ENCODE data around the gene PTPRQ.

The PTPRQ gene

GRCh38 chr12:80602455-80602854 lies 158.4 kb downstream of the PTPRQ start:
- no peak for DNase-seq (ENCODE audit: low read depth)
- no peak for TF ChIP-seq CTCF (IDR thresholded peaks at IDR 0.05; ENCODE audit: insufficient read depth, low read depth, low read length, missing control alignments)
- H3K4me3 ChIP-seq (ENCODE audit: low read depth, low read length) = no peak overlapping the region

- no peak overlapping the region for H3K4me3 ChIP-seq (ENCODE audit: low read depth, low read length)
- TF ChIP-seq CTCF (IDR thresholded peaks at IDR 0.05; ENCODE audit: insufficient read depth, low read depth, low read length, missing control alignments) = no peak
- no peak for DNase-seq (ENCODE audit: low read depth)
Observed at GRCh38 chr12:80607361-80608135, 163.5 kb downstream of the PTPRQ start.

- TF ChIP-seq CTCF (IDR thresholded peaks at IDR 0.05; ENCODE audit: insufficient read depth, low read depth, low read length, missing control alignments) = no peak
- H3K4me3 ChIP-seq (ENCODE audit: low read depth, low read length) = no peak overlapping the region
- no peak for DNase-seq (ENCODE audit: low read depth)
Observed at GRCh38 chr12:80617733-80618132, 173.7 kb downstream of the PTPRQ start.

- no peak for DNase-seq (ENCODE audit: low read depth)
- no peak for TF ChIP-seq CTCF (IDR thresholded peaks at IDR 0.05; ENCODE audit: insufficient read depth, low read depth, low read length, missing control alignments)
- no peak overlapping the region for H3K4me3 ChIP-seq (ENCODE audit: low read depth, low read length)
Observed at GRCh38 chr12:80620281-80620680, 176.2 kb downstream of the PTPRQ start.

- peak; percentile 12 for DNase-seq (ENCODE audit: low read depth)
- peak; percentile 6 for TF ChIP-seq CTCF (IDR thresholded peaks at IDR 0.05; ENCODE audit: insufficient read depth, low read depth, low read length, missing control alignments)
- H3K4me3 ChIP-seq (ENCODE audit: low read depth, low read length) = no peak overlapping the region
Observed at GRCh38 chr12:80622271-80622670, 178.2 kb downstream of the PTPRQ start.

GRCh38 chr12:80625051-80625450 lies 181.0 kb downstream of the PTPRQ start:
- DNase-seq (ENCODE audit: low read depth) = no peak
- H3K4me3 ChIP-seq (ENCODE audit: low read depth, low read length) = no peak overlapping the region
- TF ChIP-seq CTCF (IDR thresholded peaks at IDR 0.05; ENCODE audit: insufficient read depth, low read depth, low read length, missing control alignments) = no peak

GRCh38 chr12:80625901-80626300 lies 181.9 kb downstream of the PTPRQ start:
- DNase-seq (ENCODE audit: low read depth) = no peak
- H3K4me3 ChIP-seq (ENCODE audit: low read depth, low read length) = no peak overlapping the region
- TF ChIP-seq CTCF (IDR thresholded peaks at IDR 0.05; ENCODE audit: insufficient read depth, low read depth, low read length, missing control alignments) = no peak

All from GM12865 (cell line).